ENCODE data around the gene MUSK.

DNA sequence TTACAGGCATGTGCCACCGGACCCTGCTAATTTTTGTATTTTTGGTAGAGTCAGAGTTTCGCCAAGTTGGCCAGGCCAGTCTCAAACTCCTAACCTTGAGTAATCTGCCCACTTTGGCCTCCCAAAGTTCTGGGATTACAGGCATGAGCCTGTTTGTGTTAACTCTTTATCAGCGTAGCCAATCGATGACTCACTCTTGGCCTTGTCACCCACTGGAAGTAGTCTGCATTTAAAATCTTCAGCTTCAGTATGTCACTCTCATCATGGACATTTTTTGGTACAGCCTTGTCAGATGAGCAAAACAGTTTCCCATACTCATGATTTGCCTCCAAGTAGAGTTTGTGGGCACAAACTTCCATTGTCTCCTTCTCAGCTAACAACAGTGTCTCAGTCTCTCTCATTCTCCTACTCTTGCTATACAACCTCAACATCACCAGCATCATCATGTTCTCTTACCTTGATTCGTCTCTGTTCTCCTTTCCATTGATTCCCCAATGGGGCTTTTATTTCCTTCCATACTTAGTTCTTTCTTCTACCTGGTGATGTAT is 22.5 kb downstream of the MUSK start:
- TF ChIP-seq CTCF (IDR thresholded peaks at IDR 0.05), result no peak
- no peak for TF ChIP-seq EZH2 (IDR thresholded peaks at IDR 0.05; ENCODE audit: borderline replicate concordance, insufficient read depth, low read depth, low read length, poor library complexity, severe bottlenecking)
